ENCODE measurements around the gene ARHGAP6. TPM values are rescaled to one million over a fixed set of nuclear protein-coding genes. Genes with fewer than 3 reads are reported as not detected.

The ARHGAP6 gene
- total RNA-seq, 1 donor from 2014 or later: 4.9 TPM

DNA sequence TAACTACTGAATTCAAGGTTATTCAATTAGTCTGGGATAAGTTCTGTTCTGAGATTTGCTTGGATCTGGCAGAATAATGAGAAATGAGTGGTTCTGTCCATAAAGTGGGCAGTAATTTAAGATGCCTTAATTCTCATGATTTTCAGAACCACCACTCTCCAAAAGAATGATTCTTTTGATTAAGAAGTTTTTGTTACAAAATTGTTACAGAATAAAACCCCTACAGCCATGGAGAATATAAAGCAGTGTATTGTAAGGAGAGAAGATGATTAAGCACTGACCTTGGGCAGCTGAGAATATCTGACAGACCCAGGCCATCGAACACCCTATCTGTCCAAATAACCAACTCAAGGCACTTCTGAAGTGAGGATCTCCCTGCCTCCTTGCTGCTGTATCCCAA is 360.1 kb downstream of the ARHGAP6 start:
- no peak for DNase-seq (ENCODE audit: low read depth)
- H3K4me3 ChIP-seq (ENCODE audit: low read depth, low read length): no peak overlapping the region
- TF ChIP-seq, protein P1, sequence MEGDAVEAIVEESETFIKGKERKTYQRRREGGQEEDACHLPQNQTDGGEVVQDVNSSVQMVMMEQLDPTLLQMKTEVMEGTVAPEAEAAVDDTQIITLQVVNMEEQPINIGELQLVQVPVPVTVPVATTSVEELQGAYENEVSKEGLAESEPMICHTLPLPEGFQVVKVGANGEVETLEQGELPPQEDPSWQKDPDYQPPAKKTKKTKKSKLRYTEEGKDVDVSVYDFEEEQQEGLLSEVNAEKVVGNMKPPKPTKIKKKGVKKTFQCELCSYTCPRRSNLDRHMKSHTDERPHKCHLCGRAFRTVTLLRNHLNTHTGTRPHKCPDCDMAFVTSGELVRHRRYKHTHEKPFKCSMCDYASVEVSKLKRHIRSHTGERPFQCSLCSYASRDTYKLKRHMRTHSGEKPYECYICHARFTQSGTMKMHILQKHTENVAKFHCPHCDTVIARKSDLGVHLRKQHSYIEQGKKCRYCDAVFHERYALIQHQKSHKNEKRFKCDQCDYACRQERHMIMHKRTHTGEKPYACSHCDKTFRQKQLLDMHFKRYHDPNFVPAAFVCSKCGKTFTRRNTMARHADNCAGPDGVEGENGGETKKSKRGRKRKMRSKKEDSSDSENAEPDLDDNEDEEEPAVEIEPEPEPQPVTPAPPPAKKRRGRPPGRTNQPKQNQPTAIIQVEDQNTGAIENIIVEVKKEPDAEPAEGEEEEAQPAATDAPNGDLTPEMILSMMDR (conservative IDR thresholded peaks at IDR 0.05; ENCODE audit: low read depth, low read length): no peak

DNA sequence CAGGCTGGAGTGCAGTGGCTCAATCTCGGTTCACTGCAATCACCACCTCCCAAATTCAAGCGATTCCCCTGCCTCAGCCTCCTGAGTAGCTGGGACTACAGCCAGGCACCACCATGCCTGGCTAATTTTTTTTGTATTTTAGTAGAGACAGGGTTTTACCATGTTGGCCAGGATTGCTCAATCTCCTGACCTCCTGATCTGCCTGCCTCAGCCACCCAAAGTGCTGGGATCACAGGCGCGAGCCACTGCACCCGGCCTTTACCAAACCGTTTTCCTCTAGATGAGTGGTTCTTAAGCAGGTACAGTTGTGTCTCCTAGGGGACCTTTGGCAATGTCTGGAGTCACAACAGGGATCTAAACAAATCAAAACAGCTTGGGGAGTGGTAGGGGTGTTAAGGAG is 360.9 kb downstream of the ARHGAP6 start:
- no peak for DNase-seq (ENCODE audit: low read depth)

DNA sequence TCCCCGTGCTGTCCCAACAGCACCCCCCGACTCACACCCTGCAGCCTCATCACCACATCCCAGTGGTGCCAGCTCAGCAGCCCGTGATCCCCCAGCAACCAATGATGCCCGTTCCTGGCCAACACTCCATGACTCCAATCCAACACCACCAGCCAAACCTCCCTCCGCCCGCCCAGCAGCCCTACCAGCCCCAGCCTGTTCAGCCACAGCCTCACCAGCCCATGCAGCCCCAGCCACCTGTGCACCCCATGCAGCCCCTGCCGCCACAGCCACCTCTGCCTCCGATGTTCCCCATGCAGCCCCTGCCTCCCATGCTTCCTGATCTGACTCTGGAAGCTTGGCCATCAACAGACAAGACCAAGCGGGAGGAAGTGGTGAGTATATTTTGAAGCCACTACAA is 367.1 kb downstream of the ARHGAP6 start:
- no peak overlapping the region for H3K4me3 ChIP-seq (ENCODE audit: low read depth, low read length)
- TF ChIP-seq, protein P1 (conservative IDR thresholded peaks at IDR 0.05; ENCODE audit: low read depth, low read length): no peak
- no peak for DNase-seq (ENCODE audit: low read depth)

More for the DNA sequence above, 360.9 kb downstream of the ARHGAP6 start:
- no peak overlapping the region for H3K4me3 ChIP-seq (ENCODE audit: low read depth, low read length)
- TF ChIP-seq, protein P1 (conservative IDR thresholded peaks at IDR 0.05; ENCODE audit: low read depth, low read length): no peak

DNA sequence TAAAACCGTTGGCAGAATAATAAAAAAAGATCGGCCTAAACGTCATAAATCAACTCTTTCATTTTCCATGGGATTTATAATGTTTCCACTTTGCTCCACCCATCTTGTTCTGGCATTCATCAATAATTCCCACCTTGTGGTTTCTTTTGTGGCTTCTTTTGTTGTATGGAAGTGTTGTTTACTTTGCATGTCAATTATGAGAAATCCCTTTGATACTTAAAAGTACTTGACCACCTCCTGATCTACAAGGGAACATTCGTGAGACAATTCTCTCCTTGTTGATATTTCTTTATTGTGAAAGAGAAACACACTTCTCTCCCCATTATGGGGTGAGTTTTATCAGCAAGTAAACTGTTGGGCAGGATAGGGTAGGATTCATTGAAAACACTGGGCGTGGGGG is 369.7 kb downstream of the ARHGAP6 start:
- no peak for DNase-seq (ENCODE audit: low read depth)
- H3K4me3 ChIP-seq (ENCODE audit: low read depth, low read length): no peak overlapping the region
- TF ChIP-seq, protein P1 (conservative IDR thresholded peaks at IDR 0.05; ENCODE audit: low read depth, low read length): no peak

DNA sequence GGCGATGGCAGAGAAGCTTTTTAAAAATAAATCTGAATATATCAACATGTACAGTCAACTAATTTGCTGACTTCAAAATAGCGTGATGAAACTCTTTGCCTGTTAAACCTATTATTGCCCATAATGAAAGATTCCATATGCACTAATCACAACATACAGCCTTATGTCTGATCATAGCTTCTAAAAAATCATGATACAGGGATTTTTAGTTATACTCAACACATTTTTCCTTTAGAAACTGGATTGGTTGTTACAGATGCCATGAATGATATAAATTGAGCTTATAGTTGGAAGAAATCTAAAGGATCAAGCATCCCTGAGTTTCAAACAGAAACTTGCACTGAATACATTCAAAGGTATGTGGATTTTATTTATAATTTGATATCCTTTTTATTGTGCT is 372.6 kb downstream of the ARHGAP6 start, which contains the start of gene AMELX:
Gene AMELX (plus strand): TSS at position 301 of the 400 bp plus-strand sequence. CDS start 1,376 bp downstream, outside the sequence.
- TF ChIP-seq, protein P1 (conservative IDR thresholded peaks at IDR 0.05; ENCODE audit: low read depth, low read length): no peak
- no peak for DNase-seq (ENCODE audit: low read depth)
- no peak within 1 kb of the TSS for H3K4me3 ChIP-seq (ENCODE audit: low read depth, low read length)

DNA sequence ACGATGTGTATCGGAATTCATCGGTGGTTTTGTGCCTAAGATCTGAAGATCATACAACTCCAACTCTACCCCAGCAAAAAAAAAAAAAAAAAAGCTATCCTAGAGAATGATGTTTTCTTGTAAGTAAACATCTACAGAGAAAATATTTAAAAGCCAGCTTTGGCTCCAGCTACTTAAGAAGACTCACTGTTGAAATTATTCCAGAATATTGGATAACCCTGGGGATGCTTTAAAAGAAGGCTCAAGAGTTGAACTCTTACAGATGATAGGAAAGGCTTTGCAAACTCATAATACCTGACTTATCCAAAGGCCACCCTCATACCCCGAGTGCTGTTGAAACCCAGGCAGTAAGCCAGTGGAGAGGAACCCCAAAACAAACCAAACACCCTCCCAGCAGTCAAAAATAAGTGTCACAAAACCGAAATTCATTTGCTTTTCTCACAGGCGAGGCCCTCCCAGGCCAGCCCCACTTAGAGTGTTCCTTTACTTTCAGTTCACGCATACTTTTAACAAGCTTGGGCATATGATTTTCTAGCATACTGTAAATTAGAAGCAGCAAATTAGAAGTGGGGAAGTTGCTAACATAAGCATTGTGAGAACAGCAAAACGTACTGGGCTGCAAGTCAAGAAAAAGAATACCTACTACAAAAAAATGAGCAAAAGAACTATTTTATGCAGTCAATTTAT is 375.2 kb downstream of the ARHGAP6 start:
- DNase-seq (ENCODE audit: low read depth): no peak
- H3K4me3 ChIP-seq (ENCODE audit: low read depth, low read length): no peak overlapping the region
- TF ChIP-seq, protein P1 (conservative IDR thresholded peaks at IDR 0.05; ENCODE audit: low read depth, low read length): no peak

DNA sequence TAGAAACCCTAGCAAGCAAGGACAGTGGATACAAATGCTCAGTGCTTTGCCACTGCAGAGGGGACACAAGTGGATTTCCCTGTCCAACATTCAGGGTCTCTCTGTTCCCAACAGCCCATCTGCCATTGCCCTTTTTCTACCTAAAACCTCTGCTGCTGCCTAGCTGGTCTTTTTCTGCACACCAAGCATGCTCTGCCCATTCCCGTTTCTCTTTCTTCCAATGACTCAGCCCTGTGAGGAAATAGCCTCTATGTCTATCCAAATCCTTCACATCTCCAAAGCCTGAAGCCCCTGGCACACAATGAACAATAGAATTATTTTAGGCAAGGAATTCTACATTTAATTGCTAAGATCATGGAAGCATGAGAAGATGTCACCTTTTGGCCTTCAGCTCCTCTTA is 378.2 kb downstream of the ARHGAP6 start:
- H3K4me3 ChIP-seq (ENCODE audit: low read depth, low read length): no peak overlapping the region
- DNase-seq (ENCODE audit: low read depth): no peak
- TF ChIP-seq, protein P1 (conservative IDR thresholded peaks at IDR 0.05; ENCODE audit: low read depth, low read length): no peak

Measured in epithelial cell of proximal tubule (primary cell).